K562 (cell line): ENCODE results near the gene MACF1. TPM values are rescaled to one million over a fixed set of nuclear protein-coding genes. Genes with fewer than 3 reads are reported as not detected.

Experiments used
- CBX3 ChIP-seq, 2 experiments: IDR thresholded peaks; 1 replicate in 1 of 2; 2 replicates in 1 of 2; pipeline ENCODE4 v1.6.1; 2012; ENCODE audit warnings: inconsistent platforms in 2 of 2, low read length in 2 of 2, borderline replicate concordance in 1 of 2, control low read depth in 1 of 2
- DIDO1 ChIP-seq: fragments of 450-650 bp; IDR thresholded peaks from 2 replicates; pipeline ENCODE4 v1.6.1; 2016; ENCODE audit warnings: low read depth, missing biosample characterization, missing genetic modification characterization
- LEF1 ChIP-seq: fragments of 450-650 bp; IDR thresholded peaks from 2 replicates; pipeline ENCODE4 v1.6.1; 2016; ENCODE audit warnings: mild to moderate bottlenecking
- MEF2D ChIP-seq: conservative IDR thresholded peaks from 2 replicates; pipeline ENCODE4 v1.6.1; 2016; ENCODE audit warnings: low read depth, missing genetic modification characterization, missing compliant biosample characterization
- MYBL2 ChIP-seq, 2 experiments: fragments of 450-650 bp in 1 of 2; sonication (generic) in 1 of 2; formaldehyde crosslinking in 1 of 2; IDR thresholded peaks; 2 replicates each; pipeline versions ENCODE4 v1.6.1 to v1.8.1; 2017 to 2022; ENCODE audit warnings: borderline replicate concordance in 1 of 2, inconsistent platforms in 1 of 2, low read depth in 1 of 2, mild to moderate bottlenecking in 1 of 2, missing genetic modification reagents in 1 of 2, moderate library complexity in 1 of 2
- NEUROD1 ChIP-seq: fragments of 150-350 bp; IDR thresholded peaks from 2 replicates; pipeline ENCODE4 v1.6.1; 2014; ENCODE audit warnings: borderline replicate concordance, low read length, low read depth; ENCODE audit not compliant: partially characterized antibody
- RAD21 ChIP-seq, 2 experiments: fragments of 250-450 bp in 1 of 2; fragments of 450-650 bp in 1 of 2; sonication (Bioruptor Pico) in 1 of 2; formaldehyde crosslinking in 1 of 2; IDR thresholded peaks in 1 of 2; conservative IDR thresholded peaks in 1 of 2; 2 replicates each; pipeline versions ENCODE4 v1.4.0 to v1.8.0; 2020 to 2022; ENCODE audit warnings: mild to moderate bottlenecking in 2 of 2, moderate library complexity in 1 of 2
- RBM14 ChIP-seq: fragments of 200-400 bp; formaldehyde crosslinking; IDR thresholded peaks from 2 replicates; pipeline ENCODE4 v1.6.1; 2018; ENCODE audit warnings: low read depth, mild to moderate bottlenecking, low read length, moderate library complexity, borderline replicate concordance; ENCODE audit not compliant: insufficient read depth
- SETDB1 ChIP-seq: IDR thresholded peaks from one replicate; pipeline ENCODE4 v1.6.1; 2012; ENCODE audit warnings: low read length, control low read depth, inconsistent platforms
- ZEB2 ChIP-seq: fragments of 450-650 bp; IDR thresholded peaks from 2 replicates; pipeline ENCODE4 v1.6.1; 2016
- polyA plus RNA-seq, 8 experiments: library from polyadenylated mRNA; depleted of rRNA in 4 of 8; stranded (reverse) in 5 of 8; unstranded in 3 of 8; fragments of >200 nt; fragmentation: Nextera tagmentation in 2 of 8; fragmentation: Illumina TruSeq in 1 of 8; extraction: Ambion mirVana in 2 of 8; extraction: Trizol in 1 of 8; gene quantifications; 2 replicates each; pipeline versions ENCODE4 v1.2.1 to v1.2.3, GENCODE V29; 2011 to 2014; ENCODE audit warnings: inconsistent platforms in 1 of 8, missing spikeins in 1 of 8
- total RNA-seq, 7 experiments: library from RNA; depleted of rRNA in 6 of 7; stranded (reverse); fragments of >200 nt in 6 of 7; fragmentation: Illumina TruSeq in 2 of 7; extraction: Trizol in 2 of 7; gene quantifications; 2 replicates each; pipeline versions ENCODE4 v1.2.1 to v1.2.3, GENCODE V29; 2011 to 2021; ENCODE audit warnings: low replicate concordance in 1 of 7
- TF ChIP-seq, protein P1 (sequence below): fragments of 150-350 bp; conservative IDR thresholded peaks from 2 replicates; pipeline ENCODE4 v1.6.1; 2014; ENCODE audit warnings: low read length
- TF ChIP-seq, protein P2 (sequence below): fragments of 250-450 bp; sonication (Bioruptor Pico); IDR thresholded peaks from 2 replicates; pipeline ENCODE4 v1.4.0; 2020; ENCODE audit warnings: mild to moderate bottlenecking, moderate library complexity
- TF ChIP-seq, protein P3 (sequence below): fragments of 200-800 bp; sonication (Bioruptor generic); IDR thresholded peaks from 2 replicates; pipeline ENCODE4 v1.6.1; 2016; ENCODE audit warnings: missing genetic modification characterization, missing compliant biosample characterization

The MACF1 gene
- total and polyA plus RNA-seq, 9 of the 15 experiments (the other 6 are each of a cell fraction or from before 2014, with no cell fraction given): 13.2 to 232 (median 112) TPM

DNA sequence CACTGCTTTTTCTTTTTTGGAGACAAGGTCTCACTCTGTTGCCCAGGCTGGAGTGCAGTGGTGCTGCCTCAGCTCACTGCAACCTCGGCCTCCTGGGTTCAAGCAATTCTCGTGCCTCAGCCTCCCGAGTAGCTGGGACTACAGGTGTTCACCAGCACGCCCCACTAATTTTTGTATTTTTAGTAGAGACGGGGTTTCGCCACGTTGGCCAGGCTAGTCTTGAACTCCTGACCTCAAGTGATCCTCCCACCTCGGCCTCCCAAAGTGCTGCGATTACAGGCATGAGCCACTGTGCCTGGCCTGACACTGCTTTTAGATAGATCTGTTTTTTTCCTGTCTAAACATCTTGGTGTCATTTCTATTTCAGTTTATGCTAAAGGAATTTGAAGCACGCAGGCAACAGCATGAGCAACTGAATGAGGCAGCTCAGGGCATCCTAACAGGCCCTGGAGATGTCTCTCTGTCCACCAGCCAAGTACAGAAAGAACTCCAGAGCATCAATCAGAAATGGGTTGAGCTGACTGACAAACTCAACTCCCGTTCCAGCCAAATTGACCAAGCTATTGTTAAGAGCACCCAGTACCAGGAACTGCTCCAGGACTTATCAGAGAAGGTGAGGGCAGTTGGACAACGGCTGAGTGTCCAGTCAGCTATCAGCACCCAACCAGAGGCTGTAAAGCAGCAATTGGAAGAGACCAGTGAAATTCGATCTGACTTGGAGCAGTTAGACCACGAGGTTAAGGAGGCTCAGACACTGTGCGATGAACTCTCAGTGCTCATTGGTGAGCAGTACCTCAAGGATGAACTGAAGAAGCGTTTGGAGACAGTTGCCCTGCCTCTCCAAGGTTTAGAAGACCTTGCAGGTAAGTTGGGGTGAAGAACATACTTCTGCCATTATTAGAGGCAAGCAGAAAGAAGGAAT, 180.8 kb downstream of the MACF1 start (continued):
- TF ChIP-seq MEF2D (tag) (0 out of 2 replicates have a peak, but pooled peaks have one; percentile 62), ZEB2 (peak; percentile 48; the same call in 1 of the 2 replicates), SETDB1 (no peak), RAD21 (CRISPR knock-in tag; conservative IDR thresholded peaks at IDR 0.05 in 1 of 2, IDR thresholded peaks at IDR 0.05 in 1 of 2) (peak in 1 of 2 experiments; percentile 9; a peak in 1 of 4 replicates), MYBL2 (IDR thresholded peaks at IDR 0.05; ENCODE audit: low read depth) (peak; percentile 97), MYBL2 (CRISPR knock-in tag; IDR thresholded peaks at IDR 0.05; ENCODE audit: borderline replicate concordance) (no peak), RBM14 (no peak), CBX3 (IDR thresholded peaks at IDR 0.05; ENCODE audit: borderline replicate concordance in 1 of 2, low read length in 2 of 2) (peak in 1 of 2 experiments; percentile 85; a peak in 1 of 3 replicates), NEUROD1 (no peak), DIDO1 (tag) (0 out of 2 replicates have a peak, but pooled peaks have one; percentile 16), LEF1 (peak; percentile 43; the same call in 1 of the 2 replicates)
- TF ChIP-seq, protein P1, sequence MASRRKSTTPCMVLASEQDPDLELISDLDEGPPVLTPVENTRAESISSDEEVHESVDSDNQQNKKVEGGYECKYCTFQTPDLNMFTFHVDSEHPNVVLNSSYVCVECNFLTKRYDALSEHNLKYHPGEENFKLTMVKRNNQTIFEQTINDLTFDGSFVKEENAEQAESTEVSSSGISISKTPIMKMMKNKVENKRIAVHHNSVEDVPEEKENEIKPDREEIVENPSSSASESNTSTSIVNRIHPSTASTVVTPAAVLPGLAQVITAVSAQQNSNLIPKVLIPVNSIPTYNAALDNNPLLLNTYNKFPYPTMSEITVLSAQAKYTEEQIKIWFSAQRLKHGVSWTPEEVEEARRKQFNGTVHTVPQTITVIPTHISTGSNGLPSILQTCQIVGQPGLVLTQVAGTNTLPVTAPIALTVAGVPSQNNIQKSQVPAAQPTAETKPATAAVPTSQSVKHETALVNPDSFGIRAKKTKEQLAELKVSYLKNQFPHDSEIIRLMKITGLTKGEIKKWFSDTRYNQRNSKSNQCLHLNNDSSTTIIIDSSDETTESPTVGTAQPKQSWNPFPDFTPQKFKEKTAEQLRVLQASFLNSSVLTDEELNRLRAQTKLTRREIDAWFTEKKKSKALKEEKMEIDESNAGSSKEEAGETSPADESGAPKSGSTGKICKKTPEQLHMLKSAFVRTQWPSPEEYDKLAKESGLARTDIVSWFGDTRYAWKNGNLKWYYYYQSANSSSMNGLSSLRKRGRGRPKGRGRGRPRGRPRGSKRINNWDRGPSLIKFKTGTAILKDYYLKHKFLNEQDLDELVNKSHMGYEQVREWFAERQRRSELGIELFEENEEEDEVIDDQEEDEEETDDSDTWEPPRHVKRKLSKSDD: no peak
- TF ChIP-seq, protein P2, sequence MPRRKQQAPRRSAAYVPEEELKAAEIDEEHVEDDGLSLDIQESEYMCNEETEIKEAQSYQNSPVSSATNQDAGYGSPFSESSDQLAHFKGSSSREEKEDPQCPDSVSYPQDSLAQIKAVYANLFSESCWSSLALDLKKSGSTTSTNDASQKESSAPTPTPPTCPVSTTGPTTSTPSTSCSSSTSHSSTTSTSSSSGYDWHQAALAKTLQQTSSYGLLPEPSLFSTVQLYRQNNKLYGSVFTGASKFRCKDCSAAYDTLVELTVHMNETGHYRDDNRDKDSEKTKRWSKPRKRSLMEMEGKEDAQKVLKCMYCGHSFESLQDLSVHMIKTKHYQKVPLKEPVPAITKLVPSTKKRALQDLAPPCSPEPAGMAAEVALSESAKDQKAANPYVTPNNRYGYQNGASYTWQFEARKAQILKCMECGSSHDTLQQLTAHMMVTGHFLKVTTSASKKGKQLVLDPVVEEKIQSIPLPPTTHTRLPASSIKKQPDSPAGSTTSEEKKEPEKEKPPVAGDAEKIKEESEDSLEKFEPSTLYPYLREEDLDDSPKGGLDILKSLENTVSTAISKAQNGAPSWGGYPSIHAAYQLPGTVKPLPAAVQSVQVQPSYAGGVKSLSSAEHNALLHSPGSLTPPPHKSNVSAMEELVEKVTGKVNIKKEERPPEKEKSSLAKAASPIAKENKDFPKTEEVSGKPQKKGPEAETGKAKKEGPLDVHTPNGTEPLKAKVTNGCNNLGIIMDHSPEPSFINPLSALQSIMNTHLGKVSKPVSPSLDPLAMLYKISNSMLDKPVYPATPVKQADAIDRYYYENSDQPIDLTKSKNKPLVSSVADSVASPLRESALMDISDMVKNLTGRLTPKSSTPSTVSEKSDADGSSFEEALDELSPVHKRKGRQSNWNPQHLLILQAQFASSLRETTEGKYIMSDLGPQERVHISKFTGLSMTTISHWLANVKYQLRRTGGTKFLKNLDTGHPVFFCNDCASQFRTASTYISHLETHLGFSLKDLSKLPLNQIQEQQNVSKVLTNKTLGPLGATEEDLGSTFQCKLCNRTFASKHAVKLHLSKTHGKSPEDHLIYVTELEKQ (CRISPR knock-in tag): 0 out of 2 replicates have a peak, but pooled peaks have one; percentile 31
- TF ChIP-seq, protein P3, sequence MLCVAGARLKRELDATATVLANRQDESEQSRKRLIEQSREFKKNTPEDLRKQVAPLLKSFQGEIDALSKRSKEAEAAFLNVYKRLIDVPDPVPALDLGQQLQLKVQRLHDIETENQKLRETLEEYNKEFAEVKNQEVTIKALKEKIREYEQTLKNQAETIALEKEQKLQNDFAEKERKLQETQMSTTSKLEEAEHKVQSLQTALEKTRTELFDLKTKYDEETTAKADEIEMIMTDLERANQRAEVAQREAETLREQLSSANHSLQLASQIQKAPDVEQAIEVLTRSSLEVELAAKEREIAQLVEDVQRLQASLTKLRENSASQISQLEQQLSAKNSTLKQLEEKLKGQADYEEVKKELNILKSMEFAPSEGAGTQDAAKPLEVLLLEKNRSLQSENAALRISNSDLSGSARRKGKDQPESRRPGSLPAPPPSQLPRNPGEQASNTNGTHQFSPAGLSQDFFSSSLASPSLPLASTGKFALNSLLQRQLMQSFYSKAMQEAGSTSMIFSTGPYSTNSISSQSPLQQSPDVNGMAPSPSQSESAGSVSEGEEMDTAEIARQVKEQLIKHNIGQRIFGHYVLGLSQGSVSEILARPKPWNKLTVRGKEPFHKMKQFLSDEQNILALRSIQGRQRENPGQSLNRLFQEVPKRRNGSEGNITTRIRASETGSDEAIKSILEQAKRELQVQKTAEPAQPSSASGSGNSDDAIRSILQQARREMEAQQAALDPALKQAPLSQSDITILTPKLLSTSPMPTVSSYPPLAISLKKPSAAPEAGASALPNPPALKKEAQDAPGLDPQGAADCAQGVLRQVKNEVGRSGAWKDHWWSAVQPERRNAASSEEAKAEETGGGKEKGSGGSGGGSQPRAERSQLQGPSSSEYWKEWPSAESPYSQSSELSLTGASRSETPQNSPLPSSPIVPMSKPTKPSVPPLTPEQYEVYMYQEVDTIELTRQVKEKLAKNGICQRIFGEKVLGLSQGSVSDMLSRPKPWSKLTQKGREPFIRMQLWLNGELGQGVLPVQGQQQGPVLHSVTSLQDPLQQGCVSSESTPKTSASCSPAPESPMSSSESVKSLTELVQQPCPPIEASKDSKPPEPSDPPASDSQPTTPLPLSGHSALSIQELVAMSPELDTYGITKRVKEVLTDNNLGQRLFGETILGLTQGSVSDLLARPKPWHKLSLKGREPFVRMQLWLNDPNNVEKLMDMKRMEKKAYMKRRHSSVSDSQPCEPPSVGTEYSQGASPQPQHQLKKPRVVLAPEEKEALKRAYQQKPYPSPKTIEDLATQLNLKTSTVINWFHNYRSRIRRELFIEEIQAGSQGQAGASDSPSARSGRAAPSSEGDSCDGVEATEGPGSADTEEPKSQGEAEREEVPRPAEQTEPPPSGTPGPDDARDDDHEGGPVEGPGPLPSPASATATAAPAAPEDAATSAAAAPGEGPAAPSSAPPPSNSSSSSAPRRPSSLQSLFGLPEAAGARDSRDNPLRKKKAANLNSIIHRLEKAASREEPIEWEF (CRISPR knock-in tag): 0 out of 2 replicates have a peak, but pooled peaks have one; percentile 23
